PC-9 (cell line): ENCODE results near the gene LARGE1. TPM values are rescaled to one million over a fixed set of nuclear protein-coding genes. Genes with fewer than 3 reads are reported as not detected.

Experiments used
- BruUV-seq: library from RNA; stranded (reverse); fragments of 400-500 nt; replicated peaks from 2 replicates; lab custom pipeline; 2021; lab: Mats Ljungman, UMichigan
- CTCF ChIA-PET: fragments of 300-600 bp; sonication (Branson Sonifier 250); formaldehyde crosslinking; loops from one replicate; lab custom pipeline; 2022; ENCODE audit warnings: antibody characterized with exemption; lab: Charles Lee
- POLR2A ChIA-PET: fragments of 300-600 bp; sonication (Branson Sonifier 250); formaldehyde crosslinking; loops from one replicate; lab custom pipeline; 2022; ENCODE audit warnings: antibody characterized with exemption; ENCODE audit not compliant: unreplicated experiment; lab: Charles Lee
- DNase-seq, 2 experiments: peaks; one replicate each; pipeline versions ENCODE4 v3.0.0 to v3.0.0-alpha.2; 2015 to 2022; ENCODE audit warnings: mixed read lengths in 1 of 2
- H2AFZ ChIP-seq: fragments of 200-600 bp; sonication (generic); 2 replicates; pipeline ENCODE4 v1.8.1; 2017; ENCODE audit warnings: antibody characterized with exemption
- H3F3A ChIP-seq: fragments of 200-600 bp; sonication (generic); 2 replicates; pipeline ENCODE4 v1.8.1; 2017; ENCODE audit warnings: antibody characterized with exemption, mild to moderate bottlenecking, low read depth; ENCODE audit not compliant: insufficient read depth
- H3K27ac ChIP-seq: fragments of 200-600 bp; sonication (generic); 2 replicates; pipeline ENCODE4 v1.6.1; 2016; ENCODE audit warnings: mixed run types
- H3K27me3 ChIP-seq: fragments of 200-600 bp; sonication (generic); 2 replicates; pipeline ENCODE4 v1.6.1; 2016; ENCODE audit warnings: low read depth, mixed run types; ENCODE audit not compliant: insufficient read depth
- H3K36me3 ChIP-seq: fragments of 200-600 bp; sonication (generic); 2 replicates; pipeline ENCODE4 v1.6.1; 2016; ENCODE audit warnings: low read depth, mixed run types
- H3K4me1 ChIP-seq: fragments of 200-600 bp; sonication (generic); replicated peaks from 2 replicates; pipeline ENCODE4 v1.6.1; 2016; ENCODE audit warnings: mixed run types; ENCODE audit not compliant: insufficient read depth
- H3K4me2 ChIP-seq: fragments of 200-600 bp; sonication (generic); 2 replicates; pipeline ENCODE4 v1.6.1; 2017; ENCODE audit warnings: mixed run types
- H3K4me3 ChIP-seq: fragments of 200-600 bp; sonication (generic); 2 replicates; pipeline ENCODE4 v1.6.1; 2016; ENCODE audit warnings: mixed run types
- H3K79me2 ChIP-seq: fragments of 200-600 bp; sonication (generic); 2 replicates; pipeline ENCODE4 v1.6.1; 2017; ENCODE audit warnings: low read depth, mixed run types
- H3K9me2 ChIP-seq: fragments of 200-600 bp; sonication (generic); 2 replicates; pipeline ENCODE4 v1.8.1; 2017; ENCODE audit warnings: mild to moderate bottlenecking; ENCODE audit not compliant: insufficient read depth
- H3K9me3 ChIP-seq: fragments of 200-600 bp; sonication (generic); 2 replicates; pipeline ENCODE4 v1.8.1; 2016; ENCODE audit warnings: low read depth; ENCODE audit not compliant: insufficient read depth
- H4K20me1 ChIP-seq: fragments of 200-600 bp; sonication (generic); 2 replicates; pipeline ENCODE4 v1.8.1; 2017; ENCODE audit not compliant: insufficient read depth
- CTCF ChIP-seq: fragments of 200-600 bp; sonication (generic); conservative IDR thresholded peaks from 2 replicates; pipeline ENCODE4 v1.6.1; 2017; ENCODE audit warnings: mixed run types, antibody characterized with exemption, mild to moderate bottlenecking, moderate library complexity
- EZH2 ChIP-seq: fragments of 200-600 bp; sonication (generic); IDR thresholded peaks from 2 replicates; pipeline ENCODE4 v1.8.0; 2017; ENCODE audit warnings: antibody characterized with exemption, low read depth
- intact Hi-C: fragments of 100-400 bp; cut with micrococcal nuclease; formaldehyde crosslinking; loops from one replicate; pipeline ENCODE4 v1.10.0; 2022; ENCODE audit not compliant: unreplicated experiment
- total RNA-seq: library from RNA; stranded (reverse); gene quantifications from 2 replicates; pipeline ENCODE4 v1.2.3, GENCODE V29; 2021

LARGE1 gene
- total RNA-seq, 1 experiment from 2014 or later: 12.5 TPM

- no peaks in the 10 kb centered on the region for H3K4me1 ChIP-seq
- intact Hi-C loops: no loop called here
- no peak overlapping the region for H3K4me3 ChIP-seq
- H3K27ac ChIP-seq: no peak overlapping the region
- no peaks in the 10 kb centered on the region for H3F3A ChIP-seq
- TF ChIP-seq EZH2: no peak
- no peak for TF ChIP-seq CTCF
- no peaks in the 10 kb centered on the region for H3K36me3 ChIP-seq
- ChIA-PET POLR2A (interaction anchor here (0.5 kb wide), 1 partner anchor 1435 kb away, joined by 3 read pairs; no protein-coding TSS in a partner anchor), CTCF (no interaction called here)
- no peaks in the 10 kb centered on the region for H3K9me2 ChIP-seq
- H4K20me1 ChIP-seq: 0 out of 2 replicates have a peak, but pooled peaks cover 4% of the 10 kb centered on the region
- no peaks in the 10 kb centered on the region for H3K79me2 ChIP-seq
- H2AFZ ChIP-seq: no peak overlapping the region
- no peaks in the 10 kb centered on the region for H3K9me3 ChIP-seq
- no TSS peak for BruUV-seq
- DNase-seq: no peak
- H3K4me2 ChIP-seq: no peak overlapping the region
- H3K27me3 ChIP-seq: no peaks in the 10 kb centered on the region
Measured at GRCh38 chr22:33557836-33558235, 362.4 kb downstream of the LARGE1 start.

GRCh38 chr22:33555814-33556522, 364.3 kb downstream of the LARGE1 start:
- no peaks in the 10 kb centered on the region for H3K27me3 ChIP-seq
- H4K20me1 ChIP-seq: 0 out of 2 replicates have a peak, but pooled peaks cover 4% of the 10 kb centered on the region
- no peaks in the 10 kb centered on the region for H3K9me3 ChIP-seq
- POLR2A ChIA-PET: no interaction called here
- H3K27ac ChIP-seq: no peak overlapping the region
- no peaks in the 10 kb centered on the region for H3F3A ChIP-seq
- H3K4me1 ChIP-seq: no peaks in the 10 kb centered on the region
- no TSS peak for BruUV-seq
- no peak overlapping the region for H3K4me3 ChIP-seq
- no peaks in the 10 kb centered on the region for H3K79me2 ChIP-seq
- no peak for DNase-seq
- H3K36me3 ChIP-seq: no peaks in the 10 kb centered on the region
- intact Hi-C loops: no loop called here
- no peak overlapping the region for H3K4me2 ChIP-seq
- TF ChIP-seq CTCF: no peak
- TF ChIP-seq EZH2: no peak
- no peak overlapping the region for H2AFZ ChIP-seq
- H3K9me2 ChIP-seq: no peaks in the 10 kb centered on the region
- CTCF ChIA-PET: no interaction called here

- DNase-seq: no peak
- Histone ChIP-seq H3K4me3 (no peak overlapping the region), H4K20me1 (0 out of 2 replicates have a peak, but pooled peaks cover 4% of the 10 kb centered on the region), H3K36me3 (no peaks in the 10 kb centered on the region), H3K27me3 (no peaks in the 10 kb centered on the region), H3K9me2 (no peaks in the 10 kb centered on the region), H3K4me1 (no peaks in the 10 kb centered on the region), H3F3A (no peaks in the 10 kb centered on the region), H3K79me2 (no peaks in the 10 kb centered on the region), H3K4me2 (no peak overlapping the region), H3K9me3 (no peaks in the 10 kb centered on the region), H2AFZ (no peak overlapping the region), H3K27ac (no peak overlapping the region)
- BruUV-seq: no TSS peak
- POLR2A ChIA-PET: no interaction called here
- intact Hi-C loops: no loop called here
- CTCF ChIA-PET: no interaction called here
- TF ChIP-seq CTCF: no peak
- TF ChIP-seq EZH2: no peak
Measured at GRCh38 chr22:33553493-33553892, 366.8 kb downstream of the LARGE1 start.
